ENCODE results near the gene PRR22. TPM values are rescaled to one million over a fixed set of nuclear protein-coding genes. Genes with fewer than 3 reads are reported as not detected.

PRR22 gene
- total RNA-seq, 4 donors from 2014 or later, result 0.54 to 2.0 (median 1.2) TPM

DNA sequence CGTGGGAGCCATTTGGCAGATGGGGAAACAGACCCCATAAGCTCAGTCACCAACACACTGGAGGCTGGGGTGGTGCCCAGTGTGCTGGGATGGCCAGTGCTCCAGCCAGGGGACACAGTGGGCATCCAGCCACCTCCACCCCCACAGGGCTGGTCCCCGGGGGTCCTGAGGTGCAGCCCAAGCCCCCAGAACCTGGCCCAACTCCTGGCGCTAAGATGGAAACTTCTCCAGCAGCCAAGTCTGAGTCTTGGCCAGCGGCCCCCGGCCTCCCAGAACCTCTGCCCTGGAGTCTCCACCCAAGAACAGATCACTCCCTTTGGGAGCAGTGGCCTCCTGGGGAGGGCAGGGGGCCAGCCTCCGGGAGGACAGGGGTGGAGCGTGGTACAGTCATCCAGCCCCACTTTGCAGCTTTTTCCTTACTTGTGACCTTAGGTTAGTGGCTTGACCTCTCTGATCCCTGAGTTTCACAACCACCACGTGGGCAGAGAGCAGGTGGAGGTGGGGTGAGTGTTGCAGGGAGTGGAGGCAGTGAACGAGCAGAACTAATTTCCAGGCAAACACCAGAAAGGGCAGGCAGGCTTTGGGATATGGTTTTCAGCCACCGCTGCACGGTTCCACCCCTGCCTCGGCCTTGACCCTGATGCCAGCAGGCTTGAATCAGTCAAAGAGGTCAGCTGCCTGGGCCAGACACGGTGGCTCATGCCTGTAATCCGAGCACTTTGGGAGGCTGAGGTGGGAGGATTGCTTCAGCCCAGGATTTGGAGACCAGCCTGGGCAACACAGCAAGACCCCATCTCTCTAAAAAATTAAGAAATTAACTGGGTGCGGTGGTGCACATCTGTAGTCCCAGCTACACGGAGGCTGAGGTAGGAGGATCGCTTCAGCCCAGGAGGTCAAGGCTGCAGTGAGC lies 16.1 kb upstream of the PRR22 start:
- no peak for DNase-seq
- no peak for TF ChIP-seq POLR2A (IDR thresholded peaks at IDR 0.05)
- TF ChIP-seq, protein P1, sequence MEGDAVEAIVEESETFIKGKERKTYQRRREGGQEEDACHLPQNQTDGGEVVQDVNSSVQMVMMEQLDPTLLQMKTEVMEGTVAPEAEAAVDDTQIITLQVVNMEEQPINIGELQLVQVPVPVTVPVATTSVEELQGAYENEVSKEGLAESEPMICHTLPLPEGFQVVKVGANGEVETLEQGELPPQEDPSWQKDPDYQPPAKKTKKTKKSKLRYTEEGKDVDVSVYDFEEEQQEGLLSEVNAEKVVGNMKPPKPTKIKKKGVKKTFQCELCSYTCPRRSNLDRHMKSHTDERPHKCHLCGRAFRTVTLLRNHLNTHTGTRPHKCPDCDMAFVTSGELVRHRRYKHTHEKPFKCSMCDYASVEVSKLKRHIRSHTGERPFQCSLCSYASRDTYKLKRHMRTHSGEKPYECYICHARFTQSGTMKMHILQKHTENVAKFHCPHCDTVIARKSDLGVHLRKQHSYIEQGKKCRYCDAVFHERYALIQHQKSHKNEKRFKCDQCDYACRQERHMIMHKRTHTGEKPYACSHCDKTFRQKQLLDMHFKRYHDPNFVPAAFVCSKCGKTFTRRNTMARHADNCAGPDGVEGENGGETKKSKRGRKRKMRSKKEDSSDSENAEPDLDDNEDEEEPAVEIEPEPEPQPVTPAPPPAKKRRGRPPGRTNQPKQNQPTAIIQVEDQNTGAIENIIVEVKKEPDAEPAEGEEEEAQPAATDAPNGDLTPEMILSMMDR (IDR thresholded peaks at IDR 0.05), result no peak
- Histone ChIP-seq H3K9me3 (no peaks in the 10 kb centered on the region), H3K4me3 (replicated peaks in 1 of 3) (no peak overlapping the region), H3K36me3 (no peaks in the 10 kb centered on the region), H3K27me3 (peaks cover 3% of the 10 kb centered on the region), H3K27ac (no peak overlapping the region), H3K4me1 (peaks cover 9 to 19% of the 10 kb centered on the region in 2 donors)
- intact Hi-C loops (cut with DNase I), result loop anchor here (10.0 kb wide), 1 partner anchor 164 kb away; no protein-coding TSS in a partner anchor
- WGBS, 2 donors, result 80 to 81% methylated on average over 15 of the region's 17 CpGs

DNA sequence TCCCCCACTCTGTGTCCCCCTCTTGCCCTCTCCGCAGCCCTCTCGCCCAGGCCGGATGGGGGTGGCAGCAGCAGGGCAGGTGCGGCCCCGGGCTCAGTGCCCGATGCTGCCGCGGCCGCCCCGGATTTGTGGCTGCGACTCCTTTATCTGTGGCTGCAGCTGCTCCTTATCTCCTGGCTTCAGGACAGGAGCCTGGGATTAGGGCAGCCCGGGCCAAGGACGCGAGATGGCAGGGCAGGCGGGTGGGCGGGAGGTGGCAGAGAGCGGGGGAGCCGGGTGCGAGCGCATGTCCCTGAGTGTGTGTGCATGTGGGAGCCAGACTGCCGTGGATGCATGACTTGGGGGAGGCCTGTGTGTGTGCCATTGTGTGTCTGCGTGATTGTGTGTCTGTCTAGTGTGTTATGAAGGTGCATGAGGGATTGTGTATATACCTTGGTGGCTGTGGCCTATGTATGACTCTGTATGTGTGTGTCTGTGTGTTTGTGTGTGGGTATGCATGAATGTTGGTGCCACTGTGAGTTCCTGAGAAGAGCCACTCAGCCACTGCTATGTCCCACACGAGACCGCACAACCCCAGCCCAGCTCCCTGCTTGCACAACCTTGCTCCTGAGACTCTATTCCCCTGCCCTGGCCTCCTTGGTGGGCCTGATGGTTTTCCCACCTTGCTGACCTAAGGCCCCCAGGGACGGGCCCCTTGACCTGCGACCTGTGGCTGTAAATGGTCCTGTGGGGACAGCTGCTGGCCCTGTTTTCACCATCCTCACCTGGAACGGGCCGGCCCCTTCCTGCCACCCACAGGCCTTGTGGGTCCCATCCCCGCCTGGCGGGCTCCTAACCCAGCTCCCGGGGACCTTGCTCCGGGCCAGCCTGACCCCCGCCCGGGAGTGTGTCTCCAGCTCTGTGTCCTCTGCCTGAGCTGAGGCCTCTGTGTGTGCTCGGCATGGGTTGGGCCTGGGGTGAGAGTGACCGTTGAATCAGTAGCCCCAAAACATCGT lies 15.0 kb upstream of the PRR22 start:
- DNase-seq, result no peak
- TF ChIP-seq POLR2A (IDR thresholded peaks at IDR 0.05), result no peak
- TF ChIP-seq, protein P1 (IDR thresholded peaks at IDR 0.05), result no peak
- intact Hi-C loops (cut with DNase I), result loop anchor here (10.0 kb wide), 1 partner anchor 165 kb away; no protein-coding TSS in a partner anchor
- H3K27me3 ChIP-seq, result peaks cover 3% of the 10 kb centered on the region
- no peaks in the 10 kb centered on the region for H3K36me3 ChIP-seq
- peaks cover 7 to 14% of the 10 kb centered on the region in 2 donors for H3K4me1 ChIP-seq
- H3K4me3 ChIP-seq (replicated peaks in 1 of 3), result no peak overlapping the region
- H3K9me3 ChIP-seq, result no peaks in the 10 kb centered on the region
- 67 to 76% methylated on average over 28 to 36 of the region's 37 CpGs for WGBS, 2 donors
- no peak overlapping the region for H3K27ac ChIP-seq

DNA sequence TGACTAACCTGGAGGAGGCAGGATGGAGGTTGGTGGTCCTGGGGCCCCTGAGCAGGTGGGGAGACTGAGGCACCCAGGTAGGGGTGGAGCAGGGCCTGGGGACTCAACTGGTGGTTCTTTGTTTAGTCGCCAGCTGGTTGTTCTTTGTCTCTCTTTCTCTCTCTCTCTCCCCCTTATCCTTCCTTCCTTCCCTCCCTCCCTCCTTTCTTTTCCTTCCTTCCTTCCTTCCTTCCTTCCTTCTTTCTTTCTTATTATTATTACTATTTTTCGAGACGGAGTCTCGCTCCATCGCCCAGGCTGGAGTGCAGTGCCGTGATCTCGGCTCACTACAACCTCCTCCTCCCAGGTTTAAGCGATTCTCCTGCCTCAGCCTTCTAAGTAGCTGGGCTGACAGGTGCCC lies 13.7 kb upstream of the PRR22 start:
- H3K36me3 ChIP-seq, result no peaks in the 10 kb centered on the region
- no peak overlapping the region for H3K4me3 ChIP-seq (replicated peaks in 1 of 3)
- WGBS, 2 donors, result 65 to 70% methylated on average over 8 of the region's 8 CpGs
- intact Hi-C loops (cut with DNase I), result no loop called here
- H3K9me3 ChIP-seq, result no peaks in the 10 kb centered on the region
- peaks cover 0 to 5% of the 10 kb centered on the region in 2 donors for H3K4me1 ChIP-seq
- TF ChIP-seq, protein P1 (IDR thresholded peaks at IDR 0.05), result no peak
- TF ChIP-seq POLR2A (IDR thresholded peaks at IDR 0.05), result no peak
- DNase-seq, result no peak
- no peak overlapping the region for H3K27ac ChIP-seq
- H3K27me3 ChIP-seq, result no peaks in the 10 kb centered on the region

DNA sequence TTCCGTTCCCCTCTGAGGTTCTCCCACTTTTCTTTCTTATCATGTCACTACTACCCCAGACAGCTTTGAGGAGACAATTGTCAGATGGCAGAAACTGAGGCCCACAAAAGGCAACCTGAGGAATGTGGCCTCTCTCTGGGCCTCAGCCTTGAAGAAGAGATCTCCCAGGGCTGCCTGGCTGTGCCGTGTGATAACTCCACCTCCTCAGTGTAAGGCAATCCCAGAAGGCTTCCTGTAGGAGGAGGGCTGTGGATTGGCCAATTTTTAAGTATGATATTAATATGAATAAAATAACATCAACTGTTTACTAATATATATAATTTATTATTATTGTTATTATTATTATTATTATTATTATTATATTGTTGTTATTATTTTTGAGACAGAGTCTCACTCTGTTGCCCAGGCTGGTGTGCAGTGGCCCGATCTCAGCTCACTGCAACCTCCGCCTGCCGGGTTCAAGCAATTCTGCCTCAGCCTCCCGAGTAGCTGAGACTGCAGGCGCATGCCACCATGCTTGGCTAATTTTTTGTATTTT lies 10.9 kb upstream of the PRR22 start:
- Histone ChIP-seq H3K36me3 (no peaks in the 10 kb centered on the region), H3K27ac (no peak overlapping the region), H3K9me3 (no peaks in the 10 kb centered on the region), H3K4me3 (replicated peaks in 1 of 3) (no peak overlapping the region), H3K4me1 (no peaks in the 10 kb centered on the region), H3K27me3 (no peaks in the 10 kb centered on the region)
- WGBS, 2 donors, result 88 to 89% methylated on average over 7 of the region's 7 CpGs
- TF ChIP-seq POLR2A (IDR thresholded peaks at IDR 0.05), result no peak
- TF ChIP-seq, protein P1 (IDR thresholded peaks at IDR 0.05), result no peak
- intact Hi-C loops (cut with DNase I), result no loop called here
- no peak for DNase-seq
